Activated naive CD4-positive, alpha-beta T cell treated with anti-CD3 and anti-CD28 coated beads, Interleukin-2, amount 50 U/mL, for 16 hours (primary cell): ENCODE results near the gene TMEM135.

Source experiments
- DNase-seq: peaks from one replicate; pipeline ENCODE4 v3.0.0-alpha.2; 2020

The TMEM135 gene

DNA sequence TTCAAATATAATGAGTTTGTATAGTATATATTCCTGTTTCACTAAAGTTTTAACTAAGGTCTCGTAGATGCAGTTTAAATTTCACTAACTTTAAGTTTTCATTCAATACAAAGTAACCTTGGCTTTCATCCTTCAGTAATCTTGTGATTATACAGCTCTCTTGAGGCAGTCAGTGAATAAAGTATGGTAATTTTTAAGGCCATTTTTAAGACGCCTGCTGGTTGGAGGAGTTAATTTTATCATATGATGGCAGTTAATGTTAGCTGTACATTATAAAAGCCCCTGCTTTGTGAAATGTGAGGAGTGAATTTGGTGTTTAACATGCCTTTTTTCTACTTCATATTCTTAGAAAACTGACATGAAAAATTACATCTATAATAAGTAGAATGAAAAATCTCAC is 163.6 kb downstream of the TMEM135 start:
- DNase-seq = no peak

DNA sequence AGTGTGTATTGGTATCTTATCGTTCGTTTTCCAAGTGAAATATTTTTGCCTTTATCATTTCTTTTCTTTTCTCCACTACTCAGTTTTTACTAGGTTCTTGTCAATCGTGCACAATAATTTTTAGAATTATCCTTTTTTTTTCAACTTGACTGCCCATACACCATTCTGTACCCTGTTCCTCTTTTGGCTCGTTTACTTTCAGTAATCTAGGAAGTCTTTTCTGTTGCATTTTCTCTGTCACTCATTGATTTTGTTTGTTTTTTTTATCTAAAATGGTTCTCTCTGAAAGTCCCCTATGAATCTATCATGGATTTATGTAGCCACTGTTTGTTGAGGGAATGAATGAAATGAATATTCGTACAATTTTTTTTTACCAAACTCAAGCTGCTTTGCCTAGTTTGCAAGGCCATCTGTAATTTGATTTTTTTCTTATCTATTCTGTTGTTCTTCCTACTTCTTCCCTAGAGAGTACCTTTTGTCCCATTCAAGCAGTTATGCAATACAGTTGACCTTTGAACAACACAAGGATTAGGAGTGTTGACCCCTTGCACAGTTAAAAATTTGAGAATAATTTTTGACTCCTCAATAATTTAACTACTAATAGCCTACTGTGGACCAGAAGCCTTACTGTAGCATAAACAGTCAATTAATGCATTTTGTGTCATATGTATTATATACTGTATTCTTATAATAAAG is 166.3 kb downstream of the TMEM135 start:
- DNase-seq = no peak

DNA sequence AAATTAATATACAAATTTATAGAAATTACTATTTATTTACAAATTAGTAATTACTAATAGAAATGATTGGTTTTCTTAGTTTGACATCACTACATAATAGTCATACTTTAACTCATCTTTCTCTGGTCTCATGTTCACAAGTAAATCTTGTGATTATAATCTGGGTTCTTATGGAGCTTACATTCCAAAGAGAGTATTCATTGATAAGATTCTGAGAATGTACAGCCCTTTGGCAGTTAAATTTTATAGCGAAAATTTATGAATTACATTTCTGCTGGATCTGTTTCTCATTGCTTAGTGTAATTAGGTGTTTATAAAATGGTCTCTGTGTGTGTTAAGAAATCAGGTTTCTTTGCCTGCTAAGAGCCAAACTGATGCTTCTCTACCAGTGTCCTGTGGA is 175.2 kb downstream of the TMEM135 start:
- DNase-seq = no peak

DNA sequence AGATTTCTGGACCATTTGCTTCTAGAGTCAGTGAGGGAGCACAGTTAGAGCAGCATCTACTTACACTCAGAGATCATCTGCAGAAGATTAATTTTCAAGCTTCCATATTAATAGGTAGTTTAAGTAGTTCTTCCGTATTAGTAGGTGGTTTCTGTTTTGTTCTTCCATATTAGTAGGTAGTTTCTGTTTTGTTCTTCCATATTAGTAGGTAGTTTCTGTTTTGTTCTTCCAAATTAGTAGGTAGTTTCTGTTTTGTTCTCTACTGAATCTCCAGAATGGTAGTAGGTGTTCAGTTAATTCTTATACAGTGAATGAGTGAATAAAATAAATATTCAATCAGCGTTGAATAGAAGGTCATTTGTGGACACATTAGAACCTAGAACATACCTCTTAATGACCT is 175.7 kb downstream of the TMEM135 start:
- DNase-seq = no peak

DNA sequence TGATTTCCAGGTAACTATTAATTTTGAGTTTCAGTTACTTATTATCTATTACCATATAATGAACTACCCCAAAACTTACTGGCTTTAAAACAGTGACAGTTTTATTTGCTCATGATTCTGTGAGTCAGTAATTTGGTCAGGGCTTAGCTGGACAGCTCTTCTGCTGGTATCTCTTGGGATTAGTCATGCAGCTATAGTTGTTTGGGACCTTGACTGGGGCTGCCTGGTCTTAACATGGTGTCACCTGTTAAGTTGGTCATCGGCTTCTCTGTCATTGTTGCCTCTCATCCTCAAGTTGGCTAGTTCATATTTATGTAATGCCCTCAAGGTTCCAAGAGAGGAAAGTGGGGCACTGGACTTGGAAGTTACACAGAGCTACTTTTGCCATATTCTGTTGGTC is 177.5 kb downstream of the TMEM135 start:
- DNase-seq = no peak

DNA sequence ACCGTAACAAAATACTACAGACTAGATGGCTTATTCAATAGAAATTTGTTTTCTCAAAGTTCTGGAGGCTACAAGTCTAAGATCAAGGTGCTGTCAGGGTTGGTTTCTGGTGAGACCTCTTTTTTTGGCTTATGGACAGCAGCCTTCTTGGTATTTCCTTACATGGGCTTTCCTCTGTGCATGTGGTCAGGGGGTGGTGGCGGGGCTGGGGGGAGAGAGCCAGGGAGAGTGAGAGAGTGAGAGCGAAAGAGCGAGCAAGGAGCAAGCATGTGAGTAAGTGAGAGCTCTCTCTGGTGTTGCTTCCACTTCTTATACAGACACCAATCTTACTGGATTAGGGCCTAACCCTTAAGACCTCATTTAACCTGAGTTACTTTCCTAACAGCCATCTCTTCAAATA is 181.5 kb downstream of the TMEM135 start:
- DNase-seq = no peak

DNA sequence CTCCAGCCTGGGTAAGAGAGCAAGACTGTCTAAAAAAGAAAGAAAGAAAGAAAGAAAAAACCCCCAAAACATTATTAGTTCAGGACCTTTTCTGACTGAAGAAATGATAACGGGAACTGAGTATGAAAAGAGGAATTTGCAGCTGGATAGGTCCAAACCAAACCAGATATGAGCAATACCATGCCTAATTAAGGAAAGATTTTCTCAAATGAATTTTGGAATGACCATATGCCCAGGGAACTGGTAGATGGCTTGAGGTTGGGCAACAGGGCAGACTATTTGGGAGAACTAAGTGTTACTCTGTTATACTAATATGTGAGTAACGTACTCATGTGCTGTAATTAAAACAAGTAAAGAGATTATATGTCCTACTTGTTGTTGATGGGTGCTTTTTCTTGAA is 186.1 kb downstream of the TMEM135 start:
- DNase-seq = no peak

DNA sequence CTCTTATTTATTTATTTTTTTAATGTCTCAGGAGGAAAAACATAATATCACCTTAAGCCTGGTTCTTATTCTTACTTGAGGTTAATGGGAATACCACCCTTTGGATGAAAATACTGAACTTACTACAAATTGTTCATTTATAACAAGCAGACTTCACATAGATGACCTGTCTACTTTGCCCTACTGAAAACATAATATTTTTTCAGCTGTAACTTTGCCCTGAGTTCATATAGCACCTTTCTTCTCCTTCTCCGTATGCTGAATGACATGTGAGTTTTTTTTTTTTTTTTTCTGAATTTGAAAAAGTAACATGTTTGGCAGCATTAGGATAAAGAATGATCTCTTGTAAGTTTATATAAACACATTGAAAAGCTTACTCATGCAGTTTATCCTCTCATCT is 186.8 kb downstream of the TMEM135 start:
- DNase-seq = no peak

DNA sequence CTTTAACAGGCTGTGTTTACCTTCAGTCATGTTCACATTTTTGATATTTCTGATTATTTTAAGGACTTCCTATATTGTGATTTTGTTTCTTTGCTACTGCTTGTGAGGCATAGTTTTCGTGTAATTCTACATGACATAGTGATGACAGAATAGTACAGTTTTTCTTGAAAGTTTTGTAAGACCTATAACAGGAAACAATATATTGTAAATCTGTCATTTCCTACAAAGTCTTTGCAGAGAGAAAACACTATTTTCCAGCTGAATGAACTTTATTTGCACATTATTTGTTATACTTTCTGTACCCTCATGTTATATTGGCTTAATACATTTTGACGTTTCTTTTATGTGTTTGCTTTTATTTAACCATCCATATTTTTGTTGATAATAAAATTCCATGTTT is 191.1 kb downstream of the TMEM135 start:
- DNase-seq = no peak

DNA sequence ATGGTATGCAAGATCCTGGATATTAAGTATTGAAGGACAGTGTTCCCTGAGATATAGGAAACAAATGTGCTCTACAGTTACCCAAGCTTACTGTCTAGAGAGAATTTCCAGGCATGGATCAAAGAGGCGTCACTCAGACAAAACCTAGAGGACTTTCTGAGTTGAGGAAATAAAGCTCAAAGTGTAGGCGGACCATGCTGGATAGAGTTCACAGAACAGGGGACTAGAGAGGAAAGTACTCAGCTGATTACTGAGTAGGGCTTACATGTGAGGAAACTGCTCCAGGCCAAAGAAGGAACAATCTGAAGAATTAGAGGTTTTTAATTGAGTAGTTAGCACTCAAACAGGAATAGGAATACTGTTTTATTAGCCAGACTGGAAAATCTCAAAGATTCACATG is 193.3 kb downstream of the TMEM135 start:
- DNase-seq = no peak

DNA sequence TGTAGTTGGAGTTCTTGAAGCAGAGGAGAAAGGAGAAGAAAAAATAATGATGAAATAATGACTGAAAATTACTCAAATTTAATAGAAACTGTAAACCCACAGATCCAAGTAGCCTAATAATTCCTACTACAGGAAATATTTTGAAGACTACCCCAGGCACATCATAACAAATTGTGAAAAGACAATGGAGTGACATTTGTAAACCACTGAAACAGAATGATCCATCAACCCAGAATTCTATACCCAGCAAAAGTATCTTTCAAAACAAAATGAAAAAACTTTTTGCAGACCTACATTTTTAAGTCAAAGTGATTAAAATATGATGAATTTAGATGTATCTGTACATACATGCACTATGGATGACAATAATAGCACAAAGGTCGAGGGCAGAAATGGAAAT is 194.6 kb downstream of the TMEM135 start:
- DNase-seq = no peak

DNA sequence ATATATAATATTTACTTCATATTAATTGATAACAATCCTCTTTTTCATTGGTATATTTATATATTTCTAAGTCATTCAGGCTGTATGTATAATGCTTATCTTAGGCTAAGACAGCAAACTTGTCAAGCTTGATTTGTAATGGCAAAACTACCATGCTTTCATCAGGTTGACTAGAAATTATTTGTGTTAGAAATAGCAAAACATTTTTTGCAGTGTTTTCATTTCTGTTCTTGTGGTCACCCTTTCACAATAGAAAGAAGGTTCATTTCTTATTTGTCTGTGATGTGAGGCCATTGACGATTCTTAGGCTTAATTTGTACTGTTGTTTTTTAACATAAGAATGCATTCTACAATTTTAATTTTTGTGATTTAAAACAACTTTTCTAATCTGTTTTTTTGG is 197.6 kb downstream of the TMEM135 start:
- DNase-seq = no peak

DNA sequence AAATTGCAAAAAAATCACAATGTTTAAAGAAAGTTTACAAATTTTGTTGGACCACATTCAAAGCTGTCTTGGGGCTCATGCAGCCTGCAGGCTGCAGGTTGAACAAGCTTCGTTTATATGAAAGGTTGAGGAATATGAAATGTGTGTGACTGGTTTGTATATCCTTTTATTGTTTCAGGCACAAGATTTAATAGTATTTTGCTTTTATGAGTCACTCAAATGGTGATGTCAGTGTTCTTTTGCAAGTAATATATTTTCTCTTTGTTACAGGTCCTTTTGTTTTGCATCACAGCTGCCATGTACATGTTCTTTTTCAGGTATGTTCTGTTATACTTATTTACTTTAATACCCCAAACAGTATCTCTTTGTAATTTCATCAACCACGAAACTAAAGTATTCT is 198.6 kb downstream of the TMEM135 start:
- no peak for DNase-seq

DNA sequence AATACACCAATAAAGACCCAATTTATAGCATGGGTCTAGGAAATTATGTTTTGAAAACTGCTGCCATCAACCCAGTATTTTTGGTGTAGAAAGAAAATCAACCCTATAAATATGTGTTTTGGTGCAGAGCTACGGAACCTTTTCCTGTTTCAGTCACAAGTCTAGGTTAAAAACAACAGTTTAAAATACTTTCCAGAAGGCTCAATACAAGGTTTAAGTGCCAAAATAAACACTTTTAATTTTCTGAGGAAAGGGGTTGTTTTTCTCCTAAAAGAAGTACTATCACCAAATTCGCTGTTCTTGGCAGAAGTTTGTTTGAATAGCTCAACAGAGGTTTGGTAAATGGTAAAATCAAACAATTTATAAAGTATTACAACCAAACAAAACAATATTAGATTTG is 201.3 kb downstream of the TMEM135 start:
- DNase-seq = no peak

DNA sequence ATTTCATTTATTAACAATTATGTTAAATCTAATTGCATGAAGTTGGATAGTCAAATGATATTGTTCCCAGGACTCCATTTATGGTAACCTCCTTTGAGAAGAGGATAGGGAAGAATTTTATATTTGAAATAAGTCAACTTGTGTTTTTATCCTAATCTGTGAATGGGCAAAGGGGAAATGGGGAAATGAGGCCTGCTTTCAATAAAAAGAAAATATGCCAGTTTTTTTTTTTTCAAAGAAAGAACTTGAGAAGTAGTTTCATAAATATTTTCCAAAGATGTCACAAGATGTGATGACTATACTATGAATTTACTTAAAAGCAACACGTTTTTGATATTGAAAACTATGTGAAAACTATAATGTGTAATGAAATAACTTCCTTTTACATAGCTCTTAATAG is 201.8 kb downstream of the TMEM135 start:
- no peak for DNase-seq

DNA sequence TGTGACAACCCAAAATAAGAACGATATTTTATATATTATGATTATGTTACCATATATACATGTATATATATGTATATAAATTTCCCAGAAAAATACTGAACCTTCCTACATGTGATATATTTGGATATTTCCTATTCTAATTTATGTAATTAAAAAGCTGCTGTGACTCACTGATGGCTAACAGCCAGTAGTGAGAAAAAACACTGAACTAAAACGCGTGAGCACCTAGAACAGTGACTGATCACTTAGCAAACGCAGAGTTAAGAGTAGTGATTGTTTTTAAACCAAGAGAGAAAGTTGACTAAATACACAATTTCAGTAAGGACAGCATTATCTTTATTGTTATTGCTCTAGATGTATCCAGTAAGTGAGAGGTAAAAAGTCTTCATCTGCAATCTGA is 213.8 kb downstream of the TMEM135 start:
- DNase-seq = no peak

DNA sequence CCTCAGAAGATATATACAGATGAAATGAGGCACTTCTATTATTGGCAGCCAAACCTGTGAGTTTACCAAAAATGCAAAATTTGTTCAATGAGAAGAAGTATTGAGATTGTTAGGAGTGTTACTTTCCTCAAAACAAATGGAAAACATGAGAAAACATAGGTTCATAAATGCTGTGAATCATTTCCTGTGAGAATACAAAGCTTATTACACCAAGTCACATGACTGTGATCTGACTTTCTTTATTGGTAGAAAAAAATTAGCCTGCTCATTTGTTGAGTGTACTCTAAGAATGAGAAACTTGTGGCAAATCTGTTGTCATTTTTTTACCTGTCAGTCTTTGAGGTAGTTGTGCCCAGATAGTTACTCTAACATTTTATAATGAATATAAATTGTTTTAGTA is 215.1 kb downstream of the TMEM135 start:
- DNase-seq = no peak

DNA sequence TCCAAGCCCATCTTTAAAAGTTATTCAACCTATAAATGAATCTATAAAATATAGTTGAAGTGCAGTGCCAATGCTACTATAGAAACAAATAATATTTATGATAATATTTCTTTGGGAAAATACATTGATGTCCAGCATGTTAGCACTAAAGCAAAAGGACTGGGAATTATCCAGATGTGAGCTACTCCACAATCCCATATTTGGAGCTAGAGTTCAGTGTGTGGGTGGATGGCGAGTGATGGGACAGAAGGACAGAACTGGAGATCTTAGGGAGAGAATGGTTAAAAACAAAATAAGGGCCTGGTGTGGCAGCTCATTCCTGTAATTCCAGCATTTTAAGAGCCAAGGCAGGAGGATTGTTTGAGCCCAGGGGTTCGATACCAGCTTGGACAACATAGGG is 216.8 kb downstream of the TMEM135 start:
- DNase-seq = no peak

DNA sequence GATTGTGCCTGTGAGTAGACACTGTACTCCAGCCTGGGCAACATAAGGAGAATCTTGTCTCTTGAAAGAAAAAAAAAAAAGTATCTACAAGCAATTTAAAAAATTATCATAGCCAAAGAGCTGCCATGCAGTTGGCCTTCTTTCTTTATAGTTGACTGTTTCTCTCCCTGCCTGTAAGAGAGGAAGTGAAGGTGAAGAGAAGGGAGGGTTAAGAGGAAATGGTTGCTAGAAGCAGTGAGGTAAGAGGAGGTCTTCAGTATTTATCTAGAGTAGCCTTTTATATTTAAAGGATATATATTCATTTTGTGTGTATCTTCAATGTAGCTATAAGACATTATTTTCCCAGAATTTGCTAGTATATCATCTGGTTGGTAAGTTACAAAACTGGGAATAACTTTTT is 217.9 kb downstream of the TMEM135 start:
- no peak for DNase-seq

DNA sequence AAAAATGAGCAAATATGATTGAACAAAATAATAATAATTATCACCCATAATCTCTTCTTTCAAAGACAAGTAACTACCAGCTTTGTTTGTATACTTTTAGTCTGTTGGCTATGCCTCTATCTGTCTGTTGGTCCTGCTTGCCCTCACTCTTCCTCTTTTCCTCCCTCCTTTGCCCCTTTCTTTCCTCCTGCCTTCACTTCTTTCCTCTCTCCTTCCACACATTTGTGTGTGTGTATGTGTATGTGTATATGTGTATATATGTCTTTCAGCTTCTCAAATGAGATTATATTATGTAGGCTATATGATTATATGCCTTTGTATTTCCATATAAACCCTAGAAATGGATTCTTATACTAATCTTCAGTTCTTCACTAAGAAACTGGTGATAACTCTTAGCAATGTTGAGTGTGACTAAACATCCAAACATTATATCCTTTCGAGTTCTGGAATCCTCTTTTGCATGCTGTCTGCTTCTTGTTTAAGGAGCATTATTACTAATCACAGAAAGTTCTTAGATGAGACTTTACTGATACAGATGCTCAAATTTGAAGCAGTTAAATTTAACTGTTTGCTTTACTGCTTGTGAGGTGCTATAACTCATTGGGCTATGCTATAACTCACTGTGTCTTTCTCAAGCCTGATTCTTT is 219.1 kb downstream of the TMEM135 start:
- no peak for DNase-seq

DNA sequence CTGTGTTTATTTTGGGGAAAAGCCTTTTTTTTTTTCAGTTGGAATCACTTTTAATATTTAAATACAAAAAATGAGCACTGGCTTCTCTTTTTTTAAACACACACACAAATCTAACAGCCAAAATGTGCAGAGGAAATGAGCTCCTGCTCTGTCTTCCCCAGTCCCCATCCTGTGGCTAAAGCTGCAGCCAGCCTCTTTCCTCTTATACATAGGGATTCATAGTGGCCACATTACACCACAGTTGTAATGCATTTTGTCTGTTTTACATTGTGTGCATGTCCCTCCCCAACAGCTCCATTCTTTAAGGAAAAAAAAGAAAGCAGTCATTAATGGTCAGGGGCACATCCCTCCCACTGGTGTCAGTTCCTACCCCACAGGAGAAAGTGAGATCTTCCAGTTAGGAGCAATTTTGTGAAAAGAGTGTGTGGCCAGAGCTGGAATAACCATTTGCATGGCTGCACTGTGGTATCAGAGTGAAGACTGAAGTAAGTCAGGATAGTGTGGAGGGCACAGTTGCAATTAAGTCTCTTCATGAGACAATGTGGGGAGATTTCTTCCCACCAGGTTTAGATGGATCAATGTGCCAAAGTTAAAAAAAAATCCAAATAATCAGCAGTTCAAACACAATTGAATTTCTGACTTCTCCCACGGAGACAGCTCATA is 220.6 kb downstream of the TMEM135 start:
- DNase-seq = no peak

DNA sequence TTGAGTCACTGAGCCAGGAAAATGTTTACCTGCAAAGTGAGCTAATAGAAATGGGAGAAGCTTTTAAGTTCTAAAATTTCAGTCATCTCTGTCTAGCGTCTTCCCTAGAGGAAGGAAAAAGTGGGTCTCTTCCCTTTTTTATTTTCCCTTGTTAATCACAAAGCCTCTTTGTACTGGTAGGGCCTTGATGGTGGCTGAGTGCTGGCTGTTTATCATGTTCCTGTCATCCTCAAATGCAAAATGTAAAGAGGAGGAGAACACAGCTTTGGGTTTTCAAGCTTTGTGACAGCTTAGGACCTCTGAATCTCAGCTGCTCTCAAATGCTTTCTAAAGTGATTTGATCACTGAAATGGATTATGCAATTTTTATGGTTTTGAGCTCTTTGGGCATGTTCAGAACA is 222.0 kb downstream of the TMEM135 start:
- DNase-seq = no peak

DNA sequence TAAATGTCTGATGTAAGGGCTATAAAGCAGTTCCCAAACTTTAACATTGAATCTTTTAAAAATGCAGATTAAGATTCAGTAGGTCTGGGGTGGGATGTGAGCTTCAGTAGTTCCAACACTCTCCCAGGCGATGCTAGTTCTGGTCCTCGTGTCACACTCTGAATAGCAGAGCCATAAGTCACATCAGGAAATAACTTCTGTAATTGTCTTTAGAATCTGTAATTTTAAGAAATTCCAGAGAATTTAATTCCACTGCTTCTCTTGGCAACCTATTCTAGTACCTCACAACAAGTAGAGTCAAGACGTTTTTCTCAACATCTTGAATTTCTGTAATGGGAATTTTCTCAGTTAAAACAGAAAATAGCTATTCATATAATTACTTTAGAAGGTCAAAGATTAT is 223.1 kb downstream of the TMEM135 start:
- no peak for DNase-seq

DNA sequence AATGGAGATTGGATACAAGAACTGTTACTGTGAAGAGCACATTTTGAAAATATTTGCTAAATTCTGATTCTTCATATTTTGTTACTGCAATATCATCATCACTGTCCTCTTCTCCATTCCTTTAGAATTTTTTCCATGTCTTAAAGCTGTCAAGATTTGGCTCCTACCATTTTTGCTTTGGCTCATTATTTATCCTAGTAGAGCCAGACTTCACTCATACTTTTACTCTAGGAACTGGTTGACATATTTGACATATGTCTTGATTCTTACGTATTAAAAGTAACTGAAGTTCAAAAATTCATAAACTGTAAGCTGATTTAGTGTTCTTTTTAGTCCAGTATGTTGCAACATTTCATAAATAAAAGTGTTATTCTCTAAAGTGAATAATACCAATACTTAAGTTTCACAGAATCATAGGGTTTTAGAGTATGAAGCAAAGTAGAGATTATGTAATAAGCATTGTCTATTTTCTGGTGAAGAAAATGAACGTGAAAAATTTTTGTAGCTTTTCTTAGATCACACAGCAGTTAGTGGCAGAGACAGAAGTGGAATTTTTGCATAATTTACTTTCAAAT is 225.6 kb downstream of the TMEM135 start:
- no peak for DNase-seq
